NCI-H69 (cell line): ENCODE results near the gene ALKBH3.

ENCODE experiments used
- DNase-seq: peaks from one replicate; lab custom pipeline; 2025; lab: John Stamatoyannopoulos, UW

Gene ALKBH3

GRCh38 chr11:43895601-43896000 is 15.0 kb downstream of the ALKBH3 start:
- DNase-seq = no peak

- DNase-seq = no peak
Measured at GRCh38 chr11:43898574-43898973, 17.9 kb downstream of the ALKBH3 start.

- DNase-seq = no peak
Measured at GRCh38 chr11:43899094-43899493, 18.5 kb downstream of the ALKBH3 start.

- no peak for DNase-seq
Measured at GRCh38 chr11:43901551-43901950, 20.9 kb downstream of the ALKBH3 start.

GRCh38 chr11:43903078-43903477 is 22.4 kb downstream of the ALKBH3 start:
- DNase-seq = no peak

GRCh38 chr11:43903969-43904368 is 23.3 kb downstream of the ALKBH3 start:
- no peak for DNase-seq

- no peak for DNase-seq
Measured at GRCh38 chr11:43904742-43905535, 24.3 kb downstream of the ALKBH3 start.

- peak; percentile 43 for DNase-seq
Measured at GRCh38 chr11:43905813-43906241, 25.2 kb downstream of the ALKBH3 start.

GRCh38 chr11:43907028-43907975 is 26.7 kb downstream of the ALKBH3 start:
- no peak for DNase-seq

GRCh38 chr11:43908191-43908590 is 27.6 kb downstream of the ALKBH3 start:
- DNase-seq = no peak

GRCh38 chr11:43908683-43909082 is 28.1 kb downstream of the ALKBH3 start:
- DNase-seq = no peak

GRCh38 chr11:43913829-43914380 is 33.3 kb downstream of the ALKBH3 start:
- no peak for DNase-seq

- no peak for DNase-seq
Measured at GRCh38 chr11:43914466-43914865, 33.8 kb downstream of the ALKBH3 start.

- no peak for DNase-seq
Measured at GRCh38 chr11:43916621-43917020, 36.0 kb downstream of the ALKBH3 start.

- DNase-seq = no peak
Measured at GRCh38 chr11:43917851-43918250, 37.2 kb downstream of the ALKBH3 start.

- no peak for DNase-seq
Measured at GRCh38 chr11:43918662-43919061, 38.0 kb downstream of the ALKBH3 start.

- no peak for DNase-seq
Measured at GRCh38 chr11:43919852-43920597, 39.4 kb downstream of the ALKBH3 start.

- DNase-seq = peak; percentile 86
Measured at GRCh38 chr11:43920598-43921419, 40.2 kb downstream of the ALKBH3 start.

- peak; percentile 89 for DNase-seq
Measured at GRCh38 chr11:43921561-43922294, 41.1 kb downstream of the ALKBH3 start.

- DNase-seq = peak; percentile 45
Measured at GRCh38 chr11:43922295-43922648, 41.6 kb downstream of the ALKBH3 start.
